Measurements from ENCODE around the gene AFAP1. TPM values are rescaled to one million over a fixed set of nuclear protein-coding genes. Genes with fewer than 3 reads are reported as not detected.
A peak's percentile ranks its signal among the peaks of the same experiment; 100 is the strongest.

AFAP1 gene
- total RNA-seq, 1 donor from 2014 or later: 57.6 TPM

GRCh38 chr4:7767526-7767925, 172.1 kb downstream of the AFAP1 start:
- H3K4me3 Mint-ChIP-seq (ENCODE audit: low read depth): no peak overlapping the region
- no peak overlapping the region for H3K27ac Mint-ChIP-seq
- intact Hi-C loops (cut with micrococcal nuclease): no loop called here
- H3K36me3 Mint-ChIP-seq (ENCODE audit: low read depth): peaks cover 16% of the 10 kb centered on the region
- H3K27me3 Mint-ChIP-seq (ENCODE audit: low read depth): no peaks in the 10 kb centered on the region
- DNase-seq (ENCODE audit: low spot score): no peak
- H3K9me3 Mint-ChIP-seq: no peaks in the 10 kb centered on the region
- peaks cover 13% of the 10 kb centered on the region for H3K4me1 Mint-ChIP-seq (ENCODE audit: low read depth)

GRCh38 chr4:7766661-7767345, 172.9 kb downstream of the AFAP1 start:
- Mint-ChIP-seq H3K9me3 (no peaks in the 10 kb centered on the region), H3K27me3 (ENCODE audit: low read depth) (no peaks in the 10 kb centered on the region), H3K27ac (no peak overlapping the region), H3K4me1 (ENCODE audit: low read depth) (peaks cover 16% of the 10 kb centered on the region), H3K36me3 (ENCODE audit: low read depth) (peaks cover 13% of the 10 kb centered on the region), H3K4me3 (ENCODE audit: low read depth) (no peak overlapping the region)
- no peak for DNase-seq (ENCODE audit: low spot score)
- intact Hi-C loops (cut with micrococcal nuclease): no loop called here

DNA sequence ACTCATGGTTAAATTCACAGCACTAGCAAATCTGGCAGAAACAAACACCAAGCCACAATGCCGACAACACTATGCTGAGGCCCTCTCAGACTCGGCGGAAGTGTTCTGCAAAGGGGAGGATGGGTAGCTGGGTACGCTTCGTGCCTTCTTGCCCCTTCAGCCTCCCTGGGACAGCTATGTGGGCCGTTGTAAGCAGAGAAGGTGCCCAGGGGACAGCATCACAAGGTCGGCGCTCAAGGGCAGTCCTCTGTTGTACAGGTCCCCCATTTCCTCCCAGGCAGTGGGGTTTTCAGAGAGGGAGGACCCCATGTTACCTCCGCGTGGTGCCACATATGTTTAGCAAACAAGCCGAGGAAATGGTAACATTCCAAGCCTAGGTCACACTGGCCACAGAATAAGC, 173.6 kb downstream of the AFAP1 start:
- peaks cover 15% of the 10 kb centered on the region for H3K36me3 Mint-ChIP-seq (ENCODE audit: low read depth)
- H3K9me3 Mint-ChIP-seq: no peaks in the 10 kb centered on the region
- H3K27ac Mint-ChIP-seq: no peak overlapping the region
- no peak overlapping the region for H3K4me3 Mint-ChIP-seq (ENCODE audit: low read depth)
- peaks cover 15% of the 10 kb centered on the region for H3K4me1 Mint-ChIP-seq (ENCODE audit: low read depth)
- no peak for DNase-seq (ENCODE audit: low spot score)
- no peaks in the 10 kb centered on the region for H3K27me3 Mint-ChIP-seq (ENCODE audit: low read depth)
- intact Hi-C loops (cut with micrococcal nuclease): no loop called here

GRCh38 chr4:7765666-7766065, 174.0 kb downstream of the AFAP1 start:
- no peak overlapping the region for H3K4me3 Mint-ChIP-seq (ENCODE audit: low read depth)
- no peak overlapping the region for H3K27ac Mint-ChIP-seq
- no peaks in the 10 kb centered on the region for H3K27me3 Mint-ChIP-seq (ENCODE audit: low read depth)
- intact Hi-C loops (cut with micrococcal nuclease): no loop called here
- no peaks in the 10 kb centered on the region for H3K9me3 Mint-ChIP-seq
- H3K4me1 Mint-ChIP-seq (ENCODE audit: low read depth): peaks cover 11% of the 10 kb centered on the region
- peaks cover 11% of the 10 kb centered on the region for H3K36me3 Mint-ChIP-seq (ENCODE audit: low read depth)
- DNase-seq (ENCODE audit: low spot score): no peak

DNA sequence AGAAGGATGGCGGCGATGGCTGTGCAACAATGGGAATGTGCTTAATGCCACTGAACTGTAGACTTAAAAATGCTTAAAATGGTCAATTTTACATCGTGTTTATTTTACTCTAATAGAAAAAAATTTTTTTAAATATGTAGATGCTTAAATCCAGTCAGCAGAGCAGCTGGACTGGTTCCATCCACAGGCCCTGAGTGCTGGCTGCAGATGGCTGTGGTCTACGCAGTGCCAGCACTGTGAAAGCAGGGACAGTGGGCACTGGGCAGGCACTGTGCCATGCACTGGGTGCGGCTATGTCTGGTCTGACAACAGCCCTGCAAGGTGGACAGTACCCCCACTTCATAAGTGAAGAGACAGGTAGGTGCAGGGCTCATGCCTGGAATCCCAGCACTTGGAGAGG, 175.2 kb downstream of the AFAP1 start:
- peaks cover 12% of the 10 kb centered on the region for H3K4me1 Mint-ChIP-seq (ENCODE audit: low read depth)
- no peak overlapping the region for H3K4me3 Mint-ChIP-seq (ENCODE audit: low read depth)
- no peak overlapping the region for H3K27ac Mint-ChIP-seq
- intact Hi-C loops (cut with micrococcal nuclease): no loop called here
- no peak for DNase-seq (ENCODE audit: low spot score)
- peaks cover 11% of the 10 kb centered on the region for H3K36me3 Mint-ChIP-seq (ENCODE audit: low read depth)
- H3K27me3 Mint-ChIP-seq (ENCODE audit: low read depth): no peaks in the 10 kb centered on the region
- no peaks in the 10 kb centered on the region for H3K9me3 Mint-ChIP-seq

DNA sequence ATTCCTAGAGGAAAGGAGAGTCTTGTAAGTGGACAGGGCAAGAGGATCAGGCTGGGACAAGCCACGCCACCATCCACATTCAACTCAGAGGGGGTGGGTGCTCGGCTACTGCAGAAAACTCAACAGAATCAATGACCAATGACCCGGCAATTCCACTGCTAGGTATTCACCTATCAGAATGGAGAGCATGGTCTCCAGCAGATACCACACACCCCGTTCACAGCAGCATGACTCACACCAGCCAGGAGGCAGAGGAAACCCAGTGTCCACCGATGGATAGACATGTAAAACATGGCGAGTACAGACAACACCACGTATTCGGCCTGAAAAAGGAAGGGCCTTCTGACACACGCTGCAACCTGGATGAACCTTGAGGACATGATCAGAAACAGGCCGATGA, 175.9 kb downstream of the AFAP1 start:
- H3K27ac Mint-ChIP-seq: no peak overlapping the region
- H3K4me1 Mint-ChIP-seq (ENCODE audit: low read depth): peaks cover 18% of the 10 kb centered on the region
- H3K36me3 Mint-ChIP-seq (ENCODE audit: low read depth): peaks cover 15% of the 10 kb centered on the region
- no peak overlapping the region for H3K4me3 Mint-ChIP-seq (ENCODE audit: low read depth)
- intact Hi-C loops (cut with micrococcal nuclease): no loop called here
- H3K27me3 Mint-ChIP-seq (ENCODE audit: low read depth): no peaks in the 10 kb centered on the region
- H3K9me3 Mint-ChIP-seq: no peaks in the 10 kb centered on the region
- DNase-seq (ENCODE audit: low spot score): no peak

DNA sequence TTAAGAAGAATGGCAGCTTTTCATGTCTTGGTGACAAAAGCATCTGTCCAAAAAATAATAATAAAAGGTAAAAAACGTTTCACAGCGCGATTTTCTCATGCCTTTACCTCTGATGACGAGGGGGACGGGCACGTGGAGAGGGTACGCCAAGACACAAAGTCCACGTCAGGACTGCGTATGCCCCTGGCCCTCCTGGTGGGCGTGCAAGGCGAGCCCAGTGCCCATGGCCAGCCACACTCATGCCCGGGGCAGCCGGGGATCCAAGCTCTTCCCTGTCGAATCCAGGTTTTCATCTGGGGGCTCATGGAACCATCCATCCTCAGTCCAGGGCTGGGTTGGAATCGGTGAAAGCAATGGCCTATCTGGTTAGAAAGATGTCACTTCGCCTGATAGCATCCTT, 176.6 kb downstream of the AFAP1 start:
- no peak for DNase-seq (ENCODE audit: low spot score)

GRCh38 chr4:7762376-7763030, 177.2 kb downstream of the AFAP1 start:
- Mint-ChIP-seq H3K27ac (no peak overlapping the region), H3K9me3 (no peaks in the 10 kb centered on the region), H3K27me3 (ENCODE audit: low read depth) (no peaks in the 10 kb centered on the region), H3K4me1 (ENCODE audit: low read depth) (peaks cover 25% of the 10 kb centered on the region), H3K4me3 (ENCODE audit: low read depth) (no peak overlapping the region), H3K36me3 (ENCODE audit: low read depth) (peaks cover 15% of the 10 kb centered on the region)
- DNase-seq (ENCODE audit: low spot score): no peak
- intact Hi-C loops (cut with micrococcal nuclease): no loop called here

More for the DNA sequence above, 176.6 kb downstream of the AFAP1 start:
- no peak overlapping the region for H3K4me3 Mint-ChIP-seq (ENCODE audit: low read depth)
- no peaks in the 10 kb centered on the region for H3K9me3 Mint-ChIP-seq
- peaks cover 15% of the 10 kb centered on the region for H3K36me3 Mint-ChIP-seq (ENCODE audit: low read depth)
- peaks cover 23% of the 10 kb centered on the region for H3K4me1 Mint-ChIP-seq (ENCODE audit: low read depth)
- H3K27me3 Mint-ChIP-seq (ENCODE audit: low read depth): no peaks in the 10 kb centered on the region
- H3K27ac Mint-ChIP-seq: no peak overlapping the region
- intact Hi-C loops (cut with micrococcal nuclease): no loop called here

GRCh38 chr4:7761720-7762119, 177.9 kb downstream of the AFAP1 start:
- H3K27ac Mint-ChIP-seq: peak overlapping the region; percentile 22
- H3K36me3 Mint-ChIP-seq (ENCODE audit: low read depth): peaks cover 15% of the 10 kb centered on the region
- intact Hi-C loops (cut with micrococcal nuclease): loop anchor here (1.0 kb wide), 1 partner anchor 41 kb away; no protein-coding TSS in a partner anchor
- peak; percentile 39 for DNase-seq (ENCODE audit: low spot score)
- no peaks in the 10 kb centered on the region for H3K9me3 Mint-ChIP-seq
- no peak overlapping the region for H3K4me3 Mint-ChIP-seq (ENCODE audit: low read depth)
- no peaks in the 10 kb centered on the region for H3K27me3 Mint-ChIP-seq (ENCODE audit: low read depth)
- H3K4me1 Mint-ChIP-seq (ENCODE audit: low read depth): peaks cover 25% of the 10 kb centered on the region

DNA sequence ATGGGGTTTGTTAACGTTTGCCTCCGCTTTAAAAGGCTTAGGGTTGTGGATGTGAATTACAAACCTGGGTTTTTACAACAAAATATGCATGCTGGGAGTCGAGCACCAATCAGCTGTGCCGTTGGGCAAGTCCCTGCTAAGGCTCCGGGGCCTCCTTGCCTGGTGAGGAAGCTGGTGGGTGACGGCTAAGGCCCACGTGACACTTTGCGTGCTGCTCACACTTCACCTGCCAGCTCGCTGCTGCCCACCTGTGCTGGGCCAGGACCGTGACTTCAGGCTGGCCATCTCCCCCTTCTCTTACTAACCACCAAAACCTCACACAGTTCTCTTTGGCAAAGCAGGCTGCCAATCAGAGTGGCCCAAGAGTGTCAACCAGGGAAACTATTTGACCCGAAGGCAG, 178.3 kb downstream of the AFAP1 start:
- H3K27ac Mint-ChIP-seq: peak overlapping the region; percentile 22
- H3K36me3 Mint-ChIP-seq (ENCODE audit: low read depth): peaks cover 15% of the 10 kb centered on the region
- peaks cover 25% of the 10 kb centered on the region for H3K4me1 Mint-ChIP-seq (ENCODE audit: low read depth)
- no peaks in the 10 kb centered on the region for H3K9me3 Mint-ChIP-seq
- DNase-seq (ENCODE audit: low spot score): no peak
- H3K27me3 Mint-ChIP-seq (ENCODE audit: low read depth): no peaks in the 10 kb centered on the region
- no peak overlapping the region for H3K4me3 Mint-ChIP-seq (ENCODE audit: low read depth)
- intact Hi-C loops (cut with micrococcal nuclease): loop anchor here (1.0 kb wide), 1 partner anchor 41 kb away; no protein-coding TSS in a partner anchor

GRCh38 chr4:7760706-7761105, 179.0 kb downstream of the AFAP1 start:
- Mint-ChIP-seq H3K9me3 (no peaks in the 10 kb centered on the region), H3K36me3 (ENCODE audit: low read depth) (peaks cover 15% of the 10 kb centered on the region), H3K27me3 (ENCODE audit: low read depth) (no peaks in the 10 kb centered on the region), H3K4me1 (ENCODE audit: low read depth) (peaks cover 25% of the 10 kb centered on the region), H3K27ac (peak overlapping the region; percentile 78), H3K4me3 (ENCODE audit: low read depth) (no peak overlapping the region)
- intact Hi-C loops (cut with micrococcal nuclease): loop anchor here (1.0 kb wide), 1 partner anchor 42 kb away; no protein-coding TSS in a partner anchor
- DNase-seq (ENCODE audit: low spot score): no peak

GRCh38 chr4:7760228-7760627, 179.4 kb downstream of the AFAP1 start:
- peak overlapping the region; percentile 2 for H3K4me3 Mint-ChIP-seq (ENCODE audit: low read depth)
- no peaks in the 10 kb centered on the region for H3K9me3 Mint-ChIP-seq
- H3K4me1 Mint-ChIP-seq (ENCODE audit: low read depth): peaks cover 25% of the 10 kb centered on the region
- intact Hi-C loops (cut with micrococcal nuclease): no loop called here
- no peak for DNase-seq (ENCODE audit: low spot score)
- H3K27ac Mint-ChIP-seq: peak overlapping the region; percentile 78
- H3K27me3 Mint-ChIP-seq (ENCODE audit: low read depth): no peaks in the 10 kb centered on the region
- peaks cover 15% of the 10 kb centered on the region for H3K36me3 Mint-ChIP-seq (ENCODE audit: low read depth)

GRCh38 chr4:7759635-7760034, 180.0 kb downstream of the AFAP1 start:
- H3K36me3 Mint-ChIP-seq (ENCODE audit: low read depth): peaks cover 15% of the 10 kb centered on the region
- peak overlapping the region; percentile 72 for H3K4me3 Mint-ChIP-seq (ENCODE audit: low read depth)
- DNase-seq (ENCODE audit: low spot score): no peak
- peak overlapping the region; percentile 78 for H3K27ac Mint-ChIP-seq
- peaks cover 25% of the 10 kb centered on the region for H3K4me1 Mint-ChIP-seq (ENCODE audit: low read depth)
- intact Hi-C loops (cut with micrococcal nuclease): loop anchor here (5.0 kb wide), 1 partner anchor 98 kb away; no protein-coding TSS in a partner anchor
- no peaks in the 10 kb centered on the region for H3K9me3 Mint-ChIP-seq
- no peaks in the 10 kb centered on the region for H3K27me3 Mint-ChIP-seq (ENCODE audit: low read depth)

Data from activated T-helper 2 cell treated with anti-CD3 and anti-CD28 coated beads, Interferon-gamma antibody, Interleukin-2, Interleukin-4, amounts not matched to agents 10 μg/mL and 5 μg/mL and 100 μg/mL, durations not matched to agents 14 hours and 24 hours and 36 hours (primary cell).